Activated CD8-positive, alpha-beta memory T cell treated with anti-CD3 and anti-CD28 coated beads for 4 hours (primary cell): Measurements from ENCODE around the gene SIRT7.
A peak's percentile ranks its signal among the peaks of the same experiment; 100 is the strongest.
"Not testable (repeated sequence)": the region's sequence is repeated elsewhere in the genome, so short reads cannot be mapped to it uniquely, and the experiment has no call there.

Experiments used
- DNase-seq, 2 donors: peaks; one replicate each; pipeline ENCODE4 v3.0.0-alpha.2; 2020; ENCODE audit warnings: low read depth in 2 of 2

The SIRT7 gene

GRCh38 chr17:81920612-81921536 is 2.9 kb upstream of the SIRT7 start:
- no peak for DNase-seq

- no peak for DNase-seq
These were observed 1.0 kb upstream of the SIRT7 start for GRCh38 chr17:81918832-81919545.

GRCh38 chr17:81918333-81918669 is 325 bp upstream of the SIRT7 start:
- not testable (repeated sequence) for DNase-seq

GRCh38 chr17:81916234-81917001 is 1.6 kb downstream of the SIRT7 start:
- DNase-seq = no peak

- DNase-seq = no peak
These were observed 2.6 kb downstream of the SIRT7 start for GRCh38 chr17:81915331-81915730.

- DNase-seq = no peak
These were observed 3.7 kb downstream of the SIRT7 start for GRCh38 chr17:81914103-81914850.

GRCh38 chr17:81913394-81914102 is 4.4 kb downstream of the SIRT7 start:
- no peak for DNase-seq

- DNase-seq = no peak
These were observed 5.3 kb downstream of the SIRT7 start for GRCh38 chr17:81912441-81913309.

GRCh38 chr17:81911969-81912368 is 6.0 kb downstream of the SIRT7 start:
- no peak for DNase-seq

GRCh38 chr17:81911277-81911961 is 6.6 kb downstream of the SIRT7 start, which contains the start of gene PCYT2:
Gene PCYT2 (minus strand): TSS chr17:81911399. CDS start chr17:81911355, 44 bp downstream.
- DNase-seq = peak; percentile 89

GRCh38 chr17:81910840-81911276 is 7.1 kb downstream of the SIRT7 start:
- no peak for DNase-seq

- no peak for DNase-seq
These were observed 7.8 kb downstream of the SIRT7 start for GRCh38 chr17:81909966-81910839.

GRCh38 chr17:81909231-81909630 is 8.7 kb downstream of the SIRT7 start:
- DNase-seq = no peak

GRCh38 chr17:81908793-81909192 is 9.2 kb downstream of the SIRT7 start:
- DNase-seq = no peak

- DNase-seq = no peak
These were observed 10.5 kb downstream of the SIRT7 start for GRCh38 chr17:81907219-81908145.

GRCh38 chr17:81906476-81907218 is 11.3 kb downstream of the SIRT7 start:
- DNase-seq = no peak
